Activated CD4-positive, alpha-beta T cell treated with anti-CD3 and anti-CD28 coated beads for 36 hours (primary cell): ENCODE measurements around the gene MUC20. TPM values are rescaled to one million over a fixed set of nuclear protein-coding genes. Genes with fewer than 3 reads are reported as not detected.
"Not testable (repeated sequence)": the region's sequence is repeated elsewhere in the genome, so short reads cannot be mapped to it uniquely, and the experiment has no call there.

ENCODE experiments used
- ATAC-seq: fragments of 200-7000 bp; cut with Tn5 transposase; one replicate; pipeline ENCODE4 v1.10.0; 2021; ENCODE audit warnings: mild to moderate bottlenecking, moderate library complexity
- CTCF ChIA-PET: fragments of 350-600 bp; sonication (Branson Sonifier 250); formaldehyde crosslinking; loops from one replicate; lab custom pipeline; 2021; ENCODE audit warnings: antibody characterized with exemption; lab: Charles Lee
- POLR2A ChIA-PET: fragments of 350-600 bp; sonication (Branson Sonifier 250); formaldehyde crosslinking; loops from one replicate; lab custom pipeline; 2021; ENCODE audit warnings: antibody characterized with exemption, inconsistent platforms; lab: Charles Lee
- DNase-seq: peaks from one replicate; pipeline ENCODE4 v3.0.0-alpha.2; 2020
- H3K27ac Mint-ChIP-seq: one replicate; pipeline ENCODE4 v1.8.0; 2021; ENCODE audit warnings: mixed read lengths
- H3K27me3 Mint-ChIP-seq: one replicate; pipeline ENCODE4 v1.8.0; 2021; ENCODE audit warnings: mixed read lengths
- H3K36me3 Mint-ChIP-seq: one replicate; pipeline ENCODE4 v1.8.0; 2021; ENCODE audit warnings: low read depth, mixed read lengths
- H3K4me1 Mint-ChIP-seq: one replicate; pipeline ENCODE4 v1.8.0; 2021; ENCODE audit warnings: mixed read lengths
- H3K4me3 Mint-ChIP-seq: one replicate; pipeline ENCODE4 v1.8.0; 2021; ENCODE audit warnings: mild to moderate bottlenecking, moderate library complexity, mixed read lengths
- H3K9me3 Mint-ChIP-seq: one replicate; pipeline ENCODE4 v1.8.0; 2021; ENCODE audit warnings: low read depth, mixed read lengths
- intact Hi-C, 2 experiments: fragments of 100-400 bp; cut with DNase I in 1 of 2; cut with micrococcal nuclease in 1 of 2; formaldehyde crosslinking; loops; one replicate each; pipeline versions ENCODE4 v1.14.2 to v1.15.1; 2022 to 2024; cut with DNase I, micrococcal nuclease
- total RNA-seq, 2 experiments: library from RNA; stranded (reverse); gene quantifications; one replicate each; pipeline ENCODE4 v1.2.3, GENCODE V29; 2021

Gene MUC20
- under 1 TPM; 0.30 to 0.54 TPM for total RNA-seq

- H3K4me1 Mint-ChIP-seq, CTCF ChIA-PET, H3K36me3 Mint-ChIP-seq, H3K27me3 Mint-ChIP-seq, POLR2A ChIA-PET, H3K9me3 Mint-ChIP-seq, DNase-seq, ATAC-seq, H3K27ac Mint-ChIP-seq, H3K4me3 Mint-ChIP-seq: not testable (repeated sequence)
- intact Hi-C loops: loop anchor here in 1 of 2 experiments (2.0 kb wide), 1 partner anchor 98 kb away; no protein-coding TSS in a partner anchor
These were observed at the start of gene MUC20 for GRCh38 chr3:195720831-195721506. TSS of gene MUC20 (plus strand) at chr3:195720978. CDS start at chr3:195721008, 30 bp downstream.

- H3K4me1 Mint-ChIP-seq, ATAC-seq, H3K27ac Mint-ChIP-seq, H3K9me3 Mint-ChIP-seq, POLR2A ChIA-PET, DNase-seq, H3K4me3 Mint-ChIP-seq, CTCF ChIA-PET, intact Hi-C loops, H3K27me3 Mint-ChIP-seq: not testable (repeated sequence)
- H3K36me3 Mint-ChIP-seq: peaks cover 16% of the 10 kb centered on the region
These were observed 49.5 kb upstream of the MUC20 start for GRCh38 chr3:195671283-195671682.

- H3K4me3 Mint-ChIP-seq, H3K27ac Mint-ChIP-seq, intact Hi-C loops, H3K27me3 Mint-ChIP-seq, H3K4me1 Mint-ChIP-seq, H3K9me3 Mint-ChIP-seq, POLR2A ChIA-PET, DNase-seq, CTCF ChIA-PET, ATAC-seq: not testable (repeated sequence)
- H3K36me3 Mint-ChIP-seq: peaks cover 23% of the 10 kb centered on the region
These were observed 47.1 kb upstream of the MUC20 start for GRCh38 chr3:195673711-195674110.

GRCh38 chr3:195678391-195679015, 42.3 kb upstream of the MUC20 start:
- CTCF ChIA-PET, H3K4me3 Mint-ChIP-seq, ATAC-seq, POLR2A ChIA-PET, DNase-seq, H3K27ac Mint-ChIP-seq, H3K9me3 Mint-ChIP-seq, H3K4me1 Mint-ChIP-seq, H3K27me3 Mint-ChIP-seq: not testable (repeated sequence)
- intact Hi-C loops: loop anchor here in 1 of 2 experiments (5.0 kb wide), 1 partner anchor 294 kb away; no protein-coding TSS in a partner anchor
- peaks cover 21% of the 10 kb centered on the region for H3K36me3 Mint-ChIP-seq

- CTCF ChIA-PET: not testable (repeated sequence)
These were observed 40.1 kb upstream of the MUC20 start for GRCh38 chr3:195680690-195681089.

GRCh38 chr3:195681458-195682103, 39.2 kb upstream of the MUC20 start:
- peaks cover 37% of the 10 kb centered on the region for H3K36me3 Mint-ChIP-seq
- ATAC-seq, intact Hi-C loops, H3K27ac Mint-ChIP-seq, POLR2A ChIA-PET, H3K4me1 Mint-ChIP-seq, CTCF ChIA-PET, H3K9me3 Mint-ChIP-seq, H3K4me3 Mint-ChIP-seq, H3K27me3 Mint-ChIP-seq, DNase-seq: not testable (repeated sequence)

More at GRCh38 chr3:195680690-195681089, 40.1 kb upstream of the MUC20 start:
- H3K4me3 Mint-ChIP-seq, H3K27me3 Mint-ChIP-seq, intact Hi-C loops, H3K9me3 Mint-ChIP-seq, H3K4me1 Mint-ChIP-seq, H3K27ac Mint-ChIP-seq, POLR2A ChIA-PET, ATAC-seq, DNase-seq: not testable (repeated sequence)
- H3K36me3 Mint-ChIP-seq: peaks cover 29% of the 10 kb centered on the region

- H3K4me3 Mint-ChIP-seq, intact Hi-C loops, POLR2A ChIA-PET, ATAC-seq, H3K9me3 Mint-ChIP-seq, H3K4me1 Mint-ChIP-seq, H3K27ac Mint-ChIP-seq, DNase-seq, CTCF ChIA-PET, H3K27me3 Mint-ChIP-seq: not testable (repeated sequence)
- peaks cover 39% of the 10 kb centered on the region for H3K36me3 Mint-ChIP-seq
These were observed 38.6 kb upstream of the MUC20 start for GRCh38 chr3:195682104-195682742.

- H3K4me3 Mint-ChIP-seq, H3K27ac Mint-ChIP-seq, POLR2A ChIA-PET, H3K4me1 Mint-ChIP-seq, H3K27me3 Mint-ChIP-seq, H3K9me3 Mint-ChIP-seq, intact Hi-C loops, ATAC-seq, DNase-seq: not testable (repeated sequence)
- peaks cover 31% of the 10 kb centered on the region for H3K36me3 Mint-ChIP-seq
- CTCF ChIA-PET: interaction anchor here (0.7 kb wide), 1 partner anchor 87 kb away, joined by 4 read pairs; no protein-coding TSS in a partner anchor
These were observed 36.9 kb upstream of the MUC20 start for GRCh38 chr3:195683722-195684526.

- H3K27ac Mint-ChIP-seq, POLR2A ChIA-PET: not testable (repeated sequence)
- CTCF ChIA-PET: interaction anchor here (0.7 kb wide), 1 partner anchor 88 kb away, joined by 4 read pairs; no protein-coding TSS in a partner anchor
These were observed 36.1 kb upstream of the MUC20 start for GRCh38 chr3:195684527-195685257.

GRCh38 chr3:195686537-195687208, 34.1 kb upstream of the MUC20 start:
- CTCF ChIA-PET, H3K27ac Mint-ChIP-seq, POLR2A ChIA-PET, H3K9me3 Mint-ChIP-seq, H3K4me3 Mint-ChIP-seq, H3K4me1 Mint-ChIP-seq, ATAC-seq, H3K27me3 Mint-ChIP-seq: not testable (repeated sequence)
- peaks cover 35% of the 10 kb centered on the region for H3K36me3 Mint-ChIP-seq
- intact Hi-C loops: loop anchor here in 1 of 2 experiments (2.0 kb wide), 1 partner anchor 520 kb away; no protein-coding TSS in a partner anchor
- peak; percentile 58 for DNase-seq

More at GRCh38 chr3:195684527-195685257, 36.1 kb upstream of the MUC20 start:
- H3K36me3 Mint-ChIP-seq: peaks cover 33% of the 10 kb centered on the region
- ATAC-seq, H3K9me3 Mint-ChIP-seq, intact Hi-C loops, H3K27me3 Mint-ChIP-seq, H3K4me1 Mint-ChIP-seq, H3K4me3 Mint-ChIP-seq, DNase-seq: not testable (repeated sequence)
